ENCODE results near the gene NKTR.
"Not testable (repeated sequence)": the region's sequence is repeated elsewhere in the genome, so short reads cannot be mapped to it uniquely, and the experiment has no call there.

Gene NKTR

GRCh38 chr3:42600111-42600957 is at the start of gene NKTR:
TSS of gene NKTR (plus strand) at chr3:42600686. CDS start at chr3:42601007, 321 bp downstream.
- peak; percentile 99 for DNase-seq

- DNase-seq, result no peak
Observed at GRCh38 chr3:42552830-42553229, 47.7 kb upstream of the NKTR start.

- DNase-seq, result no peak
Observed at GRCh38 chr3:42556089-42556632, 44.3 kb upstream of the NKTR start.

GRCh38 chr3:42556817-42557216 is 43.7 kb upstream of the NKTR start:
- DNase-seq, result not testable (repeated sequence)

- no peak for DNase-seq
Observed at GRCh38 chr3:42557854-42558253, 42.6 kb upstream of the NKTR start.

GRCh38 chr3:42562047-42562907 is 38.2 kb upstream of the NKTR start:
- no peak for DNase-seq

GRCh38 chr3:42569593-42570142 is 30.8 kb upstream of the NKTR start:
- DNase-seq, result no peak

- DNase-seq, result peak; percentile 27
Observed at GRCh38 chr3:42572278-42572677, 28.2 kb upstream of the NKTR start.

- DNase-seq, result no peak
Observed at GRCh38 chr3:42575137-42575741, 25.2 kb upstream of the NKTR start.

GRCh38 chr3:42578054-42578453 is 22.4 kb upstream of the NKTR start:
- no peak for DNase-seq

- DNase-seq, result not testable (repeated sequence)
Observed at GRCh38 chr3:42579346-42579745, 21.1 kb upstream of the NKTR start.

- no peak for DNase-seq
Observed at GRCh38 chr3:42581400-42581708, 19.1 kb upstream of the NKTR start.

- DNase-seq, result peak; percentile 91
Observed at GRCh38 chr3:42581709-42582473, 18.6 kb upstream of the NKTR start, which contains the start of gene SEC22C. TSS of gene SEC22C (minus strand) at chr3:42581967. CDS start at chr3:42569046, 12,921 bp downstream.

GRCh38 chr3:42582474-42583070 is 17.9 kb upstream of the NKTR start:
- DNase-seq, result no peak

GRCh38 chr3:42588625-42589024 is 11.9 kb upstream of the NKTR start:
- DNase-seq, result no peak

- DNase-seq, result no peak
Observed at GRCh38 chr3:42589382-42590109, 10.9 kb upstream of the NKTR start.

GRCh38 chr3:42590989-42591756 is 9.3 kb upstream of the NKTR start:
- DNase-seq, result no peak

- DNase-seq, result no peak
Observed at GRCh38 chr3:42591811-42592210, 8.7 kb upstream of the NKTR start.

GRCh38 chr3:42593635-42594034 is 6.9 kb upstream of the NKTR start:
- DNase-seq, result no peak

- DNase-seq, result no peak
Observed at GRCh38 chr3:42595682-42596081, 4.8 kb upstream of the NKTR start.

Measured in fibroblast of skin of right quadriceps (primary cell).